ENCODE results near the gene GTF2F1. TPM values are rescaled to one million over a fixed set of nuclear protein-coding genes. Genes with fewer than 3 reads are reported as not detected.
A peak's percentile ranks its signal among the peaks of the same experiment; 100 is the strongest.

Gene GTF2F1
- total RNA-seq, 1 experiment from 2014 or later, result 89.4 TPM

DNA sequence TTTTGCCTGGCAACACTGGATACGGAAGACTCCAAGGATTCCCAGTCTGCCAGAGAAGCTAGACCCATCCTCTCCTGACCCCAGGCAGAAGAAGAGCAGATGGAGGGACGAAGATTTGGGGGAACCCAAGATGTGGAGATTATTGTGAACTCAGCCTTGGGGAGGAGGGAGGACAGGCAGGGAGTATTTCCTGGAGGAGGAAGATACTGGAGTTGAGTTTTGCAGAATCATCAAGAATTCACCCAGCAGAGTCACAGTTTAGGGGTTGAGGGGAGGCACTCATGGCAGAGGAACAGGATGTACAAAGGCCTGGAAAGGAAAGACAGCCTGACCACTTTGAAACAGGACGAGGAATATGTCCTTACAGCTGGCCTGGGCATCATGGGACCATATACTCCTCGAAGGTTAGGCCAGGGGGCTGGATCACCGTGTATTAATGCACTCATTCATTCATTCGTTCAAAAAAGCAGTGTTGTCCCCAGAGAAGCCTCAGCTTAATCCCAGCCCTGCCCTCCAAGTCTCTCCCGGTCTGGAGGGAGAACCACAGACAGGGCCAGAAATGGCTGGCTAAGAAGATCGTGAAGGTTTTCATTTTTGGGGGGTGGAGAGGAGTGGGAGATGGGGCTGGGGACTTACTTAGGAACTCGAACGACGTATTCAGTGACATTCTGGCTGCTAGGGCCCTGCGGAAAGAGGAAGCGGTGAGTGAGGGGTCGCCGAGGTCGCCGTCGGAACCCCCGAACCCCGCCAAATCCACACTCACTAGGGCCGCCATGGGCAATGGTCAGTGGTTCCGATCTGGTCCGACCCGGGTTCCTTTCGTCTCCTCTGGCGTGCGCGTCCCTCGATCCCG lies 517 bp downstream of the GTF2F1 start:
- H3K27me3 ChIP-seq (ENCODE audit: low read length), result no peaks in the 10 kb centered on the region
- no peaks in the 10 kb centered on the region for H3K9me2 ChIP-seq (replicated peaks; ENCODE audit: low read length)
- no peaks in the 10 kb centered on the region for H3K9me3 ChIP-seq (ENCODE audit: low read length)
- peaks cover 22% of the 10 kb centered on the region; the same call in 1 of the 2 replicates for H3K36me3 ChIP-seq (ENCODE audit: low read depth, low read length)
- TF ChIP-seq, protein P1, sequence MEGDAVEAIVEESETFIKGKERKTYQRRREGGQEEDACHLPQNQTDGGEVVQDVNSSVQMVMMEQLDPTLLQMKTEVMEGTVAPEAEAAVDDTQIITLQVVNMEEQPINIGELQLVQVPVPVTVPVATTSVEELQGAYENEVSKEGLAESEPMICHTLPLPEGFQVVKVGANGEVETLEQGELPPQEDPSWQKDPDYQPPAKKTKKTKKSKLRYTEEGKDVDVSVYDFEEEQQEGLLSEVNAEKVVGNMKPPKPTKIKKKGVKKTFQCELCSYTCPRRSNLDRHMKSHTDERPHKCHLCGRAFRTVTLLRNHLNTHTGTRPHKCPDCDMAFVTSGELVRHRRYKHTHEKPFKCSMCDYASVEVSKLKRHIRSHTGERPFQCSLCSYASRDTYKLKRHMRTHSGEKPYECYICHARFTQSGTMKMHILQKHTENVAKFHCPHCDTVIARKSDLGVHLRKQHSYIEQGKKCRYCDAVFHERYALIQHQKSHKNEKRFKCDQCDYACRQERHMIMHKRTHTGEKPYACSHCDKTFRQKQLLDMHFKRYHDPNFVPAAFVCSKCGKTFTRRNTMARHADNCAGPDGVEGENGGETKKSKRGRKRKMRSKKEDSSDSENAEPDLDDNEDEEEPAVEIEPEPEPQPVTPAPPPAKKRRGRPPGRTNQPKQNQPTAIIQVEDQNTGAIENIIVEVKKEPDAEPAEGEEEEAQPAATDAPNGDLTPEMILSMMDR (conservative IDR thresholded peaks at IDR 0.05; ENCODE audit: low read depth, low read length), result no peak
- TF ChIP-seq EZH2phosphoT487 (IDR thresholded peaks at IDR 0.05; ENCODE audit: borderline replicate concordance, low read length) (no peak), EZH2 (IDR thresholded peaks at IDR 0.05; ENCODE audit: low read length, unreplicated experiment) (no peak)
- H3K4me1 ChIP-seq (ENCODE audit: insufficient read depth, low read length), result peaks cover 18% of the 10 kb centered on the region
- intact Hi-C loops (cut with micrococcal nuclease), result loop anchor here (1.0 kb wide), 1 partner anchor 20 kb away; the partner anchor contains the start of gene ALKBH7
- ATAC-seq, result no peak; the same call in 1 of the 2 replicates
- no peak for DNase-seq
- peaks cover 22% of the 10 kb centered on the region for H3K79me2 ChIP-seq (ENCODE audit: low read length)
- H3K27ac ChIP-seq (ENCODE audit: low read length), result peak overlapping the region; percentile 53
- POLR2A ChIA-PET (ENCODE audit: unreplicated experiment), result interaction anchor here (0.6 to 0.7 kb wide), 4 partner anchors 33 to 364 kb away, joined by 3 to 4 read pairs (median 3); partner anchors contain the start of gene KHSRP
- H2AFZ ChIP-seq (ENCODE audit: low read length), result peak overlapping the region; percentile 99
- CTCF ChIA-PET, result interaction anchor here (0.6 kb wide), 2 partner anchors 57 to 672 kb away, joined by 3 to 6 read pairs; partner anchors contain the start of genes CATSPERD and LONP1
- no peaks in the 10 kb centered on the region for H3F3A ChIP-seq (ENCODE audit: low read length, unreplicated experiment)
- BruUV-seq (replicated peaks), result TSS peak; percentile 73
- H4K20me1 ChIP-seq (ENCODE audit: low read length), result no peaks in the 10 kb centered on the region
- H3K9ac ChIP-seq (ENCODE audit: low read length), result peak overlapping the region; percentile 89
- H3K4me2 ChIP-seq (ENCODE audit: low read length), result peak overlapping the region; percentile 94
- peak overlapping the region; percentile 81 for H3K4me3 ChIP-seq (ENCODE audit: low read length)

- no peak for TF ChIP-seq EZH2phosphoT487 (IDR thresholded peaks at IDR 0.05; ENCODE audit: borderline replicate concordance, low read length)
- TF ChIP-seq, protein P1 (conservative IDR thresholded peaks at IDR 0.05; ENCODE audit: low read depth, low read length), result no peak
- no peak for TF ChIP-seq EZH2 (IDR thresholded peaks at IDR 0.05; ENCODE audit: low read length, unreplicated experiment)
- H3K79me2 ChIP-seq (ENCODE audit: low read length), result peaks cover 16% of the 10 kb centered on the region
- H2AFZ ChIP-seq (ENCODE audit: low read length), result no peak overlapping the region
- no peak for ATAC-seq
- peaks cover 56% of the 10 kb centered on the region for H3K36me3 ChIP-seq (ENCODE audit: low read depth, low read length)
- CTCF ChIA-PET, result no interaction called here
- BruUV-seq (replicated peaks), result no TSS peak
- H3K4me3 ChIP-seq (ENCODE audit: low read length), result no peak overlapping the region
- H3K9me2 ChIP-seq (replicated peaks; ENCODE audit: low read length), result no peaks in the 10 kb centered on the region
- H3K27ac ChIP-seq (ENCODE audit: low read length), result no peak overlapping the region
- no peaks in the 10 kb centered on the region for H3F3A ChIP-seq (ENCODE audit: low read length, unreplicated experiment)
- H3K4me2 ChIP-seq (ENCODE audit: low read length), result no peak overlapping the region
- no peaks in the 10 kb centered on the region for H4K20me1 ChIP-seq (ENCODE audit: low read length)
- no peaks in the 10 kb centered on the region for H3K27me3 ChIP-seq (ENCODE audit: low read length)
- H3K9me3 ChIP-seq (ENCODE audit: low read length), result no peaks in the 10 kb centered on the region
- intact Hi-C loops (cut with micrococcal nuclease), result no loop called here
- POLR2A ChIA-PET (ENCODE audit: unreplicated experiment), result no interaction called here
- H3K9ac ChIP-seq (ENCODE audit: low read length), result no peak overlapping the region
- peaks cover 10% of the 10 kb centered on the region for H3K4me1 ChIP-seq (ENCODE audit: insufficient read depth, low read length)
- DNase-seq, result no peak
Measured at GRCh38 chr19:6387372-6387771, 5.6 kb downstream of the GTF2F1 start.

- no TSS peak for BruUV-seq (replicated peaks)
Measured at GRCh38 chr19:6384381-6384780, 8.6 kb downstream of the GTF2F1 start.

More at GRCh38 chr19:6384381-6384780, 8.6 kb downstream of the GTF2F1 start:
- ATAC-seq, result no peak
- CTCF ChIA-PET, result no interaction called here
- Histone ChIP-seq H3K27ac (ENCODE audit: low read length) (no peak overlapping the region), H4K20me1 (ENCODE audit: low read length) (no peaks in the 10 kb centered on the region), H3K9me2 (replicated peaks; ENCODE audit: low read length) (no peaks in the 10 kb centered on the region), H2AFZ (ENCODE audit: low read length) (no peak overlapping the region), H3K4me1 (ENCODE audit: insufficient read depth, low read length) (no peaks in the 10 kb centered on the region), H3K4me3 (ENCODE audit: low read length) (no peak overlapping the region), H3K79me2 (ENCODE audit: low read length) (no peaks in the 10 kb centered on the region), H3K4me2 (ENCODE audit: low read length) (no peak overlapping the region), H3K36me3 (ENCODE audit: low read depth, low read length) (peaks cover 67% of the 10 kb centered on the region), H3K27me3 (ENCODE audit: low read length) (no peaks in the 10 kb centered on the region), H3K9me3 (ENCODE audit: low read length) (no peaks in the 10 kb centered on the region), H3K9ac (ENCODE audit: low read length) (no peak overlapping the region), H3F3A (ENCODE audit: low read length, unreplicated experiment) (no peaks in the 10 kb centered on the region)
- intact Hi-C loops (cut with micrococcal nuclease), result no loop called here
- POLR2A ChIA-PET (ENCODE audit: unreplicated experiment), result no interaction called here
- TF ChIP-seq, protein P1 (conservative IDR thresholded peaks at IDR 0.05; ENCODE audit: low read depth, low read length), result no peak
- TF ChIP-seq EZH2 (IDR thresholded peaks at IDR 0.05; ENCODE audit: low read length, unreplicated experiment), result no peak
- TF ChIP-seq EZH2phosphoT487 (IDR thresholded peaks at IDR 0.05; ENCODE audit: borderline replicate concordance, low read length), result no peak
- DNase-seq, result no peak
